ENCODE data around the gene CRYBB1.

DNA sequence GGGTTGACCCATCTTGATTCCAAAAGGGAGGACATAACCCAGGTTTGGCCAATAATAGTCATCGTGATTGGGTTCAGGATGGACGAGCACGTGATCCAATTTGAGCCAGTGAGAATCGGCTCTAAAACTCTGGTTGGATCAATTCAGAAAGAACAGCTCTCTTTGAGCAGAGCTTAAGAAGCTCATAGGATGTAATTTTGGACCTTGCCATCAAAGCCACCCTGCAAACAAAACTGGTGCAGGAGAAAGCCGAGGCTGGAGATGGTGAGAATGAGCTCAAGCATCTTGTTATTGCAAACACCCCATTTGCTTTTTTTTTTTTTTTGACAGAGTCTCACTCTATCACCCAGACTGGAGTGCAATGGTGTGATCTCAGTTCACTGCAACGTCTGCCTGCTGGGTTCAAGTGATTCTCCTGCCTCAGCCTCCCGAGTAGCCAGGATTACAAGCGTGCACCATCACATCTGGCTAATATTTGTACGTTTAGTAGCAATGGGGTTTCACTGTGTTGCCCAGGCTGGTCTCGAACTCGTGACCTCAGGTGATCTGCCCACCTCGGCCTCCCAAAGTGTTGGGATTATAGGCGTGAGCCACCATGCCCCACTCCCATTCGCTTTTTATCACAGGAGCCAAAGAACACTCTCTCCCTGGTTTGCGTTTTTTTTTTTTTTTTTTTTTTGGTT is 25.7 kb upstream of the CRYBB1 start:
- TF ChIP-seq, protein P1, sequence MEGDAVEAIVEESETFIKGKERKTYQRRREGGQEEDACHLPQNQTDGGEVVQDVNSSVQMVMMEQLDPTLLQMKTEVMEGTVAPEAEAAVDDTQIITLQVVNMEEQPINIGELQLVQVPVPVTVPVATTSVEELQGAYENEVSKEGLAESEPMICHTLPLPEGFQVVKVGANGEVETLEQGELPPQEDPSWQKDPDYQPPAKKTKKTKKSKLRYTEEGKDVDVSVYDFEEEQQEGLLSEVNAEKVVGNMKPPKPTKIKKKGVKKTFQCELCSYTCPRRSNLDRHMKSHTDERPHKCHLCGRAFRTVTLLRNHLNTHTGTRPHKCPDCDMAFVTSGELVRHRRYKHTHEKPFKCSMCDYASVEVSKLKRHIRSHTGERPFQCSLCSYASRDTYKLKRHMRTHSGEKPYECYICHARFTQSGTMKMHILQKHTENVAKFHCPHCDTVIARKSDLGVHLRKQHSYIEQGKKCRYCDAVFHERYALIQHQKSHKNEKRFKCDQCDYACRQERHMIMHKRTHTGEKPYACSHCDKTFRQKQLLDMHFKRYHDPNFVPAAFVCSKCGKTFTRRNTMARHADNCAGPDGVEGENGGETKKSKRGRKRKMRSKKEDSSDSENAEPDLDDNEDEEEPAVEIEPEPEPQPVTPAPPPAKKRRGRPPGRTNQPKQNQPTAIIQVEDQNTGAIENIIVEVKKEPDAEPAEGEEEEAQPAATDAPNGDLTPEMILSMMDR (IDR thresholded peaks at IDR 0.05), result no peak
- TF ChIP-seq POLR2AphosphoS5 (IDR thresholded peaks at IDR 0.05) (no peak), POLR2A (IDR thresholded peaks at IDR 0.05) (no peak)

Measured in breast epithelium (tissue), 3 donors.